GM12872 (cell line): ENCODE measurements around the gene TP53BP1.

Experiments used
- CTCF ChIP-seq: IDR thresholded peaks from 3 replicates; pipeline ENCODE4 v1.5.1; 2011; ENCODE audit warnings: low read depth, mild to moderate bottlenecking, low read length, moderate library complexity; ENCODE audit not compliant: insufficient read depth

TP53BP1 gene

GRCh38 chr15:43528542-43529007 lies 35.6 kb upstream of the TP53BP1 start:
- TF ChIP-seq CTCF: no peak

- no peak for TF ChIP-seq CTCF
Observed at GRCh38 chr15:43527802-43528541, 35.0 kb upstream of the TP53BP1 start.

- no peak for TF ChIP-seq CTCF
Observed at GRCh38 chr15:43527016-43527801, 34.3 kb upstream of the TP53BP1 start.

GRCh38 chr15:43526261-43526930 lies 33.4 kb upstream of the TP53BP1 start:
- TF ChIP-seq CTCF: no peak

- TF ChIP-seq CTCF: no peak
Observed at GRCh38 chr15:43525131-43525530, 32.2 kb upstream of the TP53BP1 start.

GRCh38 chr15:43524254-43524845 lies 31.4 kb upstream of the TP53BP1 start:
- no peak for TF ChIP-seq CTCF

- TF ChIP-seq CTCF: no peak
Observed at GRCh38 chr15:43523646-43524045, 30.7 kb upstream of the TP53BP1 start.
